ENCODE data around the gene SCN5A. TPM values are rescaled to one million over a fixed set of nuclear protein-coding genes. Genes with fewer than 3 reads are reported as not detected.

The SCN5A gene
- total and polyA plus RNA-seq, 7 donors, result under 0.01 to 1.9 (median 0.51) TPM

DNA sequence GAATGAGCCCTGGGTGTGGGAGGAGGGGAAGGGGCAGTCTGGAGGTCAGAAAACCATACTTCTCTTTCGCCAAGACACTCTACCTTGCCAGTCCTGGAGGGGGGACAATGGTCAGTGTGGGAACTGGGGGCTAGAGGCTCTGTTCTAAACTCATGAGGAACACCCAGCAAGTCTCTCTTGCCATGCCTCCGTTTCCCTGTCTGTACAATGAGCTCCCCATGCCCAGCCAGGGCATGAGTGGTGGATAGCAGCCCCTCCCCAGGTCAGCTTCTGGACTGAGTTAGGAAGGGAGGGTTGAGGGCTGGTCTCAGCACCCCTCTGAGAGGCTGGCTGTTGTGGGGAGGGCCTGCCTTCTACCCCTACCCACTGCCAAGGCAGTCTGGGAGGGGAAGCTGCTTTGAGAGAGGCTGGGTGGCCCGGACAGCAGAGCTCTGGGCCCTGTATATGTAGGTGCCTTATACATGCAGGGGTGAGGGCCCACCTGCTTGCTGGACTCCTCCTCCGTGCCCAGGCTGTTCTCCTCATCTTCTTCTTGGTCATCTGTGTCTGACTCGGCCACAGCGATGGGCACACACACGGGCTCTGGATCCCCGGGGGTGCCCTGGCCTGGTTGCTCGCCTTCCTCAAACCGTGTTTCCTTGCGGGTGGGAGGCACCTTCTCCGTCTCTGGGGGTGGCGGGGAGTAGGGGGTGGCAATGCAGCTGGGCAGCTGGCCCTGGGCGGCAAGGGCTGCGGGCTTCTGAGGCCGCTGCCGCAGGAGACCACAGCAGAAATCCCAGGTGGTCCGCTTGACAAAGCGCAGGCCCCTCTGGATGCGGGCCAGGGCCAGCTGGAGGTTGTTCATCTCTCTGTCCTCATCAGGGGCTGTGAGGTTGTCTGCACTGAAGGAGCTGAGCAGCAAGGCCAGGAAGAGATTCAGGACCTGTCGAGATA lies 68.8 kb downstream of the SCN5A start:
- H3K27me3 ChIP-seq, result no peaks in the 10 kb centered on the region
- TF ChIP-seq, protein P1, sequence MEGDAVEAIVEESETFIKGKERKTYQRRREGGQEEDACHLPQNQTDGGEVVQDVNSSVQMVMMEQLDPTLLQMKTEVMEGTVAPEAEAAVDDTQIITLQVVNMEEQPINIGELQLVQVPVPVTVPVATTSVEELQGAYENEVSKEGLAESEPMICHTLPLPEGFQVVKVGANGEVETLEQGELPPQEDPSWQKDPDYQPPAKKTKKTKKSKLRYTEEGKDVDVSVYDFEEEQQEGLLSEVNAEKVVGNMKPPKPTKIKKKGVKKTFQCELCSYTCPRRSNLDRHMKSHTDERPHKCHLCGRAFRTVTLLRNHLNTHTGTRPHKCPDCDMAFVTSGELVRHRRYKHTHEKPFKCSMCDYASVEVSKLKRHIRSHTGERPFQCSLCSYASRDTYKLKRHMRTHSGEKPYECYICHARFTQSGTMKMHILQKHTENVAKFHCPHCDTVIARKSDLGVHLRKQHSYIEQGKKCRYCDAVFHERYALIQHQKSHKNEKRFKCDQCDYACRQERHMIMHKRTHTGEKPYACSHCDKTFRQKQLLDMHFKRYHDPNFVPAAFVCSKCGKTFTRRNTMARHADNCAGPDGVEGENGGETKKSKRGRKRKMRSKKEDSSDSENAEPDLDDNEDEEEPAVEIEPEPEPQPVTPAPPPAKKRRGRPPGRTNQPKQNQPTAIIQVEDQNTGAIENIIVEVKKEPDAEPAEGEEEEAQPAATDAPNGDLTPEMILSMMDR (IDR thresholded peaks at IDR 0.05), result no peak
- TF ChIP-seq POLR2AphosphoS5 (IDR thresholded peaks at IDR 0.05) (no peak), EP300 (IDR thresholded peaks at IDR 0.05) (no peak), POLR2A (IDR thresholded peaks at IDR 0.05) (no peak)
- DNase-seq, result no peak
- no peaks in the 10 kb centered on the region for H3K4me1 ChIP-seq
- no peak overlapping the region for H3K27ac ChIP-seq
- H3K36me3 ChIP-seq, result no peaks in the 10 kb centered on the region
- intact Hi-C loops (cut with DNase I), result no loop called here
- H3K4me3 ChIP-seq, result no peak overlapping the region
- H3K9me3 ChIP-seq, result no peaks in the 10 kb centered on the region
- WGBS, 2 donors, result 84 to 89% methylated on average over 21 of the region's 21 CpGs

DNA sequence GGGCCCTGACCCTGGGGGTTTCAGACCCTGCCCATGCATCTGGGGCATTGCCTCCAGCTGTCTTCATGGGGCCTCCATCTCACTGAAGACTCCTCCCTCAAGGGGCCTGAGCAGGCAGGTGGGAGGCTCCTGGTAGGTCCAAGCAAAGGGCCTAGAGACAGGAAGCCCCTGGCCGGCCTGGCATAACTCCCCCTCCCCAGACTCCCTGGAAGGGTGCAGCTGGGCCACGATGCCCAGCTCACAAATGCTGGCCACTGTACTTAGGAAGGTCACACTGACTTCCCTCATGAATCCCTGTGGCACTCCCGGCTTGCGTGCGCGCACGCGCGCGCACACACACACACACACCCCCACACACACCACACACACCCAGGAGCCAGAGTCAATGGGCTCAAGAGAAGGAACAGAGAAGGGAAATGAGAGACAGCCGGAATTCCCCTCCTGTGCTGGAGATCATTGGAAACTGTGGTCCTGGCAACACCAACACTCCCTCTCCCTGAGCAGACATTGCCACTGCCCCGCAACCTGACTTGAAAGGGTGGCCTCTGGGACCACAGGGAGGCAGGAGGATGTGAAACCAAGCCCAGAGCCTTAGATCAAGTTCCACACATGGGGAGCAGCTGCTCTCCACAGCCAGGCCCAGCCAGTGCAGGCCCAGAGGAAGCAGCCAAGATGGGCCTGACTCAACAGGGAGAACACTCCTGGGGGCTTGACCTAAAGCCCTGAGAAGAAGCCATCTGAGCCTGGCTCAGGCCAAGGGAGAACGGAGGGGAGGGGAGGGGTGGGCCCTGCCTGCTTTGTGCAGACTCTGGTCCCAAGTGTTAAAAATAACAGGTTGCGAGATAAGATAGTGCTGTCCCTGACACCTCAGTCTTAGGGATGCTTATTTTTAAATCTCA lies 69.7 kb downstream of the SCN5A start:
- Histone ChIP-seq H3K9me3 (no peaks in the 10 kb centered on the region), H3K4me1 (no peaks in the 10 kb centered on the region), H3K27me3 (no peaks in the 10 kb centered on the region), H3K36me3 (no peaks in the 10 kb centered on the region), H3K27ac (no peak overlapping the region), H3K4me3 (no peak overlapping the region)
- no peak for TF ChIP-seq EP300 (IDR thresholded peaks at IDR 0.05)
- TF ChIP-seq, protein P1 (IDR thresholded peaks at IDR 0.05), result no peak
- no peak for TF ChIP-seq POLR2AphosphoS5 (IDR thresholded peaks at IDR 0.05)
- no peak for TF ChIP-seq POLR2A (IDR thresholded peaks at IDR 0.05)
- WGBS, 2 donors, result 66 to 68% methylated on average over 14 of the region's 14 CpGs
- no peak for DNase-seq
- intact Hi-C loops (cut with DNase I), result no loop called here

DNA sequence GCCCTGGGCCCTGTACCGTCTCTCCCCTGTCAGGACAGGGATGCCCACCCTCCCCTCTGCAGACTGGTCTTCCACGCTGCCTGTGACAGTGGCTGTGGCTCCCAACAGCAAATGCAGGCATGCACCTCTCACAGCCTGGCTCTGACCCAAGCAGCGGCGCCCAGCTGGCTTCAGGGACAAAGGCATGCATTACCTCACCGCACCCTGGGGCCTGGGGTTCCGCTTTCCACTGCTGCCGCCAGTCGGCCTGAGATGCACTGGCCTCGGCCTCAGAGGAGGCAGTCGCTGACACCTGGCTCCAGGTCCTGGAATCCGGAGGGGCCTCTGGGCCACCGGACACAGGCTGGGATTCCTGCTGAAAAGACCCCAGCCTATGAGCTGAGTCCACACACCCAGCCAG lies 70.3 kb downstream of the SCN5A start:
- Histone ChIP-seq H3K27me3 (no peaks in the 10 kb centered on the region), H3K27ac (no peak overlapping the region), H3K4me1 (no peaks in the 10 kb centered on the region), H3K4me3 (no peak overlapping the region), H3K36me3 (no peaks in the 10 kb centered on the region), H3K9me3 (no peaks in the 10 kb centered on the region)
- no peak for DNase-seq
- intact Hi-C loops (cut with DNase I), result no loop called here
- TF ChIP-seq POLR2A (IDR thresholded peaks at IDR 0.05), result no peak
- no peak for TF ChIP-seq POLR2AphosphoS5 (IDR thresholded peaks at IDR 0.05)
- TF ChIP-seq, protein P1 (IDR thresholded peaks at IDR 0.05), result no peak
- TF ChIP-seq EP300 (IDR thresholded peaks at IDR 0.05), result no peak
- 82 to 88% methylated on average over 12 of the region's 12 CpGs for WGBS, 2 donors

DNA sequence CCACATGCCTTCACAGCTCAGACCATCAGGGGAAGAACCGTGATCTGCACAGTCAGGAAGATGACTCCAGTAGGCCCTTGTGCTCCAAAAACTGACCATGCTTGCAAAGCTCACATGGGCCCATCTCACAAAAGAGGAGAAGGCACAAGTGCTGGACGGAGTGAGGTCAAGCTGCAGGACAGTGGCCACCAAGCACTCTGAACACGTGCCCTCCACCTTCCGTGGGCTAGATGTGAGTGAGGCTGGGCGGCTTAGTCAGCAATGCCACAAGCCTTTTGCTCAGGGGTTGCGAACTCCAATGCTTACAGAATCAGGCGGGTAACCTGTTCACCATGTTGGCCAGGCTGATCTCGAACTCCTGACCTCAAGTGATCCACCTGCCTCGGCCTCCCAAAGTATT lies 70.9 kb downstream of the SCN5A start:
- WGBS, 2 donors, result 81 to 91% methylated on average over 9 of the region's 9 CpGs
- no peak overlapping the region for H3K27ac ChIP-seq
- H3K4me3 ChIP-seq, result no peak overlapping the region
- no peaks in the 10 kb centered on the region for H3K36me3 ChIP-seq
- no peaks in the 10 kb centered on the region for H3K4me1 ChIP-seq
- no peak for TF ChIP-seq POLR2AphosphoS5 (IDR thresholded peaks at IDR 0.05)
- TF ChIP-seq, protein P1 (IDR thresholded peaks at IDR 0.05), result no peak
- TF ChIP-seq POLR2A (IDR thresholded peaks at IDR 0.05), result no peak
- TF ChIP-seq EP300 (IDR thresholded peaks at IDR 0.05), result no peak
- intact Hi-C loops (cut with DNase I), result no loop called here
- no peaks in the 10 kb centered on the region for H3K27me3 ChIP-seq
- peaks cover 0 to 3% (median 0%) of the 10 kb centered on the region in 4 donors for H3K9me3 ChIP-seq
- no peak for DNase-seq
